Stimulated activated effector memory CD8-positive, alpha-beta T cell treated with anti-CD3 and anti-CD28 coated beads, Interleukin-12 subunit alpha, Interleukin-12 subunit beta, amount 100 ng/mL, for 72 hours (primary cell): Measurements from ENCODE around the gene ZNFX1.
A peak's percentile ranks its signal among the peaks of the same experiment; 100 is the strongest.
"Not testable (repeated sequence)": the region's sequence is repeated elsewhere in the genome, so short reads cannot be mapped to it uniquely, and the experiment has no call there.

Source experiments
- ATAC-seq: fragments of 150-1000 bp; cut with Tn5 transposase; 2 replicates; pipeline ENCODE4 v1.10.0; 2021
- DNase-seq, 2 donors: peaks; one replicate each; pipeline ENCODE4 v3.0.0; 2021 to 2022; ENCODE audit warnings: low spot score in 2 of 2
- H3K27ac Mint-ChIP-seq: one replicate; pipeline ENCODE4 v1.8.0; 2022; ENCODE audit warnings: mild to moderate bottlenecking, mixed read lengths
- H3K36me3 Mint-ChIP-seq: one replicate; pipeline ENCODE4 v1.8.0; 2022; ENCODE audit warnings: mild to moderate bottlenecking, mixed read lengths
- H3K4me1 Mint-ChIP-seq: one replicate; pipeline ENCODE4 v1.8.0; 2022; ENCODE audit warnings: mixed read lengths
- H3K4me3 Mint-ChIP-seq: one replicate; pipeline ENCODE4 v1.8.0; 2022; ENCODE audit warnings: mild to moderate bottlenecking, mixed read lengths
- H3K9me3 Mint-ChIP-seq: one replicate; pipeline ENCODE4 v1.8.0; 2022; ENCODE audit warnings: mixed read lengths

Gene ZNFX1

DNA sequence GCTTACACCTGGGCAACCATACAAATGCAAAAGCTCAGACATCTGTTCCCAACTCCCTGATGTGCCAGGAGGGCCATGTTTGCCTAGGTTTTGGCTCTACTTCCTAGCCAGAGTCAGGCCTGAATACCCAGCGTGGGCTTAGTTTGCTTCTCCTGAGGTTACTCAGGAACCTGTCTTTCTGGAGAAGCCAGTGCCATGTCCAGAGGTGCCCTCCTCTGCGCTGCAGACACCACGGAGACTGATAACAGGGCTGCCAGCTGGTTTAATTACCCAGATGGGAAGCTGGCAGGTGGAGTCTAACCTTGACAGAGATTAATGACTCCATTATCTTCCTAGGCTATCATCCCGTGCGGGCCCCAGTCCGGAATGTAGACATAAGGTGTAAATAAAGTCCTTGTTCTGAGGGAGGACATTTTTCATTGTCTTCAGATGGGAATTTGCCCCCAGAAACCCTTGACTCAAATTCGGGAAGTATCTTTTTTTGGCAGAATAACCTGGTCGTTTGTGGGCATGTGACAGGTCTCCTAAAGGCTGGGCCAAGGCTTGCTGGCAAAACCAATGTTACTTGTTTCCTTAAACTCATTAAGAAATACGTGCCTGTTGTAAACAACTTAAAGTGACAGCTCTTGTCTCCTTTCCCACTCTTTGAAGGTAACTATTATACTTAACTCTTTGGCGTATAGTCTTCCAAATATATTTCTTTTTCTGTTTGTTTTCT, 29.2 kb upstream of the ZNFX1 start:
- Mint-ChIP-seq H3K9me3 (no peaks in the 10 kb centered on the region), H3K4me3 (no peak overlapping the region), H3K4me1 (peaks cover 28% of the 10 kb centered on the region), H3K27ac (peak overlapping the region; percentile 60), H3K36me3 (no peaks in the 10 kb centered on the region)
- ATAC-seq (no peak), DNase-seq (no peak)

GRCh38 chr20:49303065-49303552, 25.3 kb upstream of the ZNFX1 start:
- ATAC-seq (no peak), DNase-seq (no peak)
- Mint-ChIP-seq H3K9me3 (no peaks in the 10 kb centered on the region), H3K36me3 (no peaks in the 10 kb centered on the region), H3K4me1 (no peaks in the 10 kb centered on the region), H3K4me3 (no peak overlapping the region), H3K27ac (no peak overlapping the region)

DNA sequence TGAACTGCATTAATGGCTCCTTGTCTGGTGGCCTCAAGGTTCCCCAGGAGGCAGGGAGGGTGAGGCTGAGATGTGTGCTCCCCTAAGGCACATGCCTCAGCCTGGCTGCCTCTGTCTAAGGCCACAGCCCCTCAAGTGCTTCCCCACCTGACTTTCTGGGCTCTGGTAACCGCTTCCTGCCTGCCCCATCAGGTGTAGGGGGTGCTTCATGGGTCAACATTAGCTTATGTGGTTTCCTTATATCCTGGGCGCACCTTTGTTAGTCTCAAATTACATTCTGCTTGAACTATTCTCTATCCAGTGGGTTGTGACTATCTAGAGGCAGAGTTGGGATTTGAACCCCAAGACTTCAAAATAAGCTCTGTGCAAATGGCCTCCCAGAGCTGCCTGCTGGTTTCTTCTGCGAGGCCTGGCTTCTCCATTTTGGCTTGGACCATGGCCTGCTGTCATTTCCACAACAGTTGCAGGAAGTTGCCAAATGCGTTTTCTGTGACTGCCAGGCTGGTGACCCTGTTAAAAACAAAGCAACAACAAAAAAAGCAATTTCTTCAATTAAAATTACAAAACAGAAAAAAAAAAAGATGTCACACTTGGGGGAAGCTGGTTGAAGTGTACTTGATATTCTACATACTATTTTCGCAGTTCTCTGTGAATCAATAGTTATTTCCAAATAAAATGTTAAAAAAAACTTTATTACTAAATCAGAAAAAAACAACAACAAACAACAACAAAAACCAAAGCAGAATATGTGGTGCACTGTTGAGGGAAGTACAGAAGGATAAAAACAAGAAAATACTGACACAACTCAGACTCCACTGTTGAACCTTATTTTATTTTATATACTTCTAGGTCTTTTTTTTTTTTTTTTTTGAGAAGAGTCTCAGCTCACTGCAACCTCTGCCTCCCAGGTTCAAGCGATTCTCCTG, 20.0 kb upstream of the ZNFX1 start:
- no peaks in the 10 kb centered on the region for H3K9me3 Mint-ChIP-seq
- DNase-seq (no peak), ATAC-seq (peak; percentile 57)
- peaks cover 23% of the 10 kb centered on the region for H3K36me3 Mint-ChIP-seq
- H3K4me1 Mint-ChIP-seq: peaks cover 9% of the 10 kb centered on the region
- H3K4me3 Mint-ChIP-seq: no peak overlapping the region
- peak overlapping the region; percentile 92 for H3K27ac Mint-ChIP-seq

- not testable (repeated sequence) for H3K27ac Mint-ChIP-seq, ATAC-seq, H3K4me3 Mint-ChIP-seq, H3K9me3 Mint-ChIP-seq, DNase-seq
- Mint-ChIP-seq H3K4me1 (peaks cover 21% of the 10 kb centered on the region), H3K36me3 (peaks cover 54% of the 10 kb centered on the region)
These were observed 16.3 kb upstream of the ZNFX1 start for GRCh38 chr20:49294002-49294654.

- Mint-ChIP-seq H3K4me3 (no peak overlapping the region), H3K9me3 (no peaks in the 10 kb centered on the region), H3K4me1 (peaks cover 24% of the 10 kb centered on the region), H3K27ac (no peak overlapping the region), H3K36me3 (peaks cover 64% of the 10 kb centered on the region)
- ATAC-seq: no peak
- no peak for DNase-seq
These were observed 15.3 kb upstream of the ZNFX1 start for GRCh38 chr20:49293122-49293521.

DNA sequence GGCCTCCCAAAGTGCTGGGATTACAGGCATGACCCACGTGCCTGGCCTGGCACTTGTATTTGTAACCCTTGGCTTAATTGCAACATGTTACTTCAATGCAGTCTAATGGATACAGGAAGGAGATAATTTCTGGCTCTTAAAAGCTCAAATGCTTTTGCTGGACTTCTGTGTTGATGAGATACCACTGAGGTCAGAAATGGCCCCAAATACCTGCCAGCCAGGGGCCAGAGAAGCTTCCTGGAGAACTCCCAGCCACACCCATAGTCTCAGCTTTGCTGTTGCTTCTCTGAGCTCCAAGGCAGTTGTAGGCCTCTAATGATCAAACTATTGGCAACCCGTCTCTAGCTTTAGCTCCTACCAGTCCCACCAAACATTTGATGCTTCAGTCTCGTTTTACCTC, 14.2 kb upstream of the ZNFX1 start:
- Mint-ChIP-seq H3K4me1 (peaks cover 26% of the 10 kb centered on the region), H3K27ac (no peak overlapping the region), H3K4me3 (no peak overlapping the region), H3K9me3 (peaks cover 3% of the 10 kb centered on the region), H3K36me3 (peaks cover 75% of the 10 kb centered on the region)
- DNase-seq (no peak), ATAC-seq (no peak)

GRCh38 chr20:49291200-49291599, 13.3 kb upstream of the ZNFX1 start:
- Mint-ChIP-seq H3K4me3 (no peak overlapping the region), H3K36me3 (peaks cover 78% of the 10 kb centered on the region), H3K9me3 (peaks cover 4% of the 10 kb centered on the region), H3K27ac (peak overlapping the region; percentile 24), H3K4me1 (peaks cover 34% of the 10 kb centered on the region)
- ATAC-seq: no peak
- no peak for DNase-seq

- no peak for ATAC-seq
- Mint-ChIP-seq H3K4me1 (peaks cover 39% of the 10 kb centered on the region), H3K36me3 (peaks cover 82% of the 10 kb centered on the region), H3K9me3 (peaks cover 7% of the 10 kb centered on the region), H3K4me3 (no peak overlapping the region), H3K27ac (peak overlapping the region; percentile 24)
- DNase-seq: no peak
These were observed 12.8 kb upstream of the ZNFX1 start for GRCh38 chr20:49290608-49291191.

DNA sequence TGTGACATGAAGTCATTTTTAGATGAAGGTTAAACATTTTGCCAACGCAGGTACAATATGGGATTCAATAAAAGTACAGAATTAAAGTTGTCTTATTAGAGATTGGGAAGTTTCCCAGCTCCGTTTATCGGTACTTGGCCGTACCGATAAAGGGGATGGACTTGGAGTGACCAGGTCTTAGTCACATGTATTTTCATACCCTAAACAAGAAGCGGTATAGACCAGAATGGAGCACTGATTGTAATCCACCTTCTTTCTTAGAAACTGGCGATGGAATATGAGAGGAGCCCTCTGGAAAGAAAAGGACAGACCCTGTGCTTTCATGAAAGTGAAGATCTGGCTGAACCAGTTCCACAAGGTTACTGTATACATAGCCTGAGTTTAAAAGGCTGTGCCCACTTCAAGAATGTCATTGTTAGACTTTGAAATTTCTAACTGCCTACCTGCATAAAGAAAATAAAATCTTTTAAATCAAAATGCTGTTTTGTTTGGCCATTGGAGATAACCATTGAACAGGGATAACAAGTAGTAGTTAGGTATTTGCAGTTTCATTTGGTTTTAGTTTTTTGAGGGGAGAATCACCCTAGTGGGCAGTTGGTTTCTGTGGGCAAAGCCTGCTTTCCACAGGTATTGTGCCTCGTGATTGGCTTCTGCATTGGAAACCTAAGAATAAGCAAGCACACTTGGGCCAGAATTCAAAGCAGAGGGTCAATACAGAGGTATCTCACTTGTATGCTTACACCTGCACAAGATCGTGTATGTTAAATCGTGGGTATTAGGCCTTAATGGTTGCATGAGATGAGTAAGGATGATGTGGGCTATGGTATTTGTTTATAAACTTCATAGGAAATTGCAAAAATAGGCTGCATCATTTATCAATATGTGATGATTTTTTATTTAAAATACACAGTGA, 11.2 kb upstream of the ZNFX1 start:
- H3K36me3 Mint-ChIP-seq: peaks cover 88% of the 10 kb centered on the region
- ATAC-seq: no peak
- no peak for DNase-seq
- H3K27ac Mint-ChIP-seq: no peak overlapping the region
- H3K4me1 Mint-ChIP-seq: peaks cover 56% of the 10 kb centered on the region
- H3K9me3 Mint-ChIP-seq: peaks cover 7% of the 10 kb centered on the region
- no peak overlapping the region for H3K4me3 Mint-ChIP-seq

DNA sequence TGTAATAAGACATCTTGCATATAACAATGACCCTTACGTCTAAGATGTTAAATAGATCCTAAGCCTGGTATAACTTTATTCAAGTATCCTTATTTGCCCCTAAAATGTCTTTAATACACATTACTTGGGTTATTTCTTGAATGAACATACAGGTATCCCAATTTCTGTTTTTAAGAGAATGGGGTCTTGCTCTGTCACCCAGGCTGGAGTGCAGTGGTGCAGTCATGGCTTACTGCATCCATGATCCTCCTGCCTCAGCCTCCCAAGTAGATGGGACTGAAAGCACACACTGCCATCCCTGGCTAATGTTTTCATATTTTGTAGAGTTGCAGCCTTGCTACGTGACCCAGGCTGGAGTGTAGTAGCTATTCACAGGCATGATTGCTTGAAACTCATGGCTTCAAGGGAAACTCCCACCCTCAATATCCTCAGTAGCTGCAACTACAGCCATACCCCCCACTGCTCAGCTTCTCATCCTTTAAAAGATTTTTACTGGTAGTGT, 10.4 kb upstream of the ZNFX1 start:
- Mint-ChIP-seq H3K4me1 (peaks cover 63% of the 10 kb centered on the region), H3K36me3 (peaks cover 93% of the 10 kb centered on the region), H3K4me3 (no peak overlapping the region), H3K27ac (peak overlapping the region; percentile 100), H3K9me3 (peaks cover 7% of the 10 kb centered on the region)
- no peak for ATAC-seq
- no peak for DNase-seq

DNA sequence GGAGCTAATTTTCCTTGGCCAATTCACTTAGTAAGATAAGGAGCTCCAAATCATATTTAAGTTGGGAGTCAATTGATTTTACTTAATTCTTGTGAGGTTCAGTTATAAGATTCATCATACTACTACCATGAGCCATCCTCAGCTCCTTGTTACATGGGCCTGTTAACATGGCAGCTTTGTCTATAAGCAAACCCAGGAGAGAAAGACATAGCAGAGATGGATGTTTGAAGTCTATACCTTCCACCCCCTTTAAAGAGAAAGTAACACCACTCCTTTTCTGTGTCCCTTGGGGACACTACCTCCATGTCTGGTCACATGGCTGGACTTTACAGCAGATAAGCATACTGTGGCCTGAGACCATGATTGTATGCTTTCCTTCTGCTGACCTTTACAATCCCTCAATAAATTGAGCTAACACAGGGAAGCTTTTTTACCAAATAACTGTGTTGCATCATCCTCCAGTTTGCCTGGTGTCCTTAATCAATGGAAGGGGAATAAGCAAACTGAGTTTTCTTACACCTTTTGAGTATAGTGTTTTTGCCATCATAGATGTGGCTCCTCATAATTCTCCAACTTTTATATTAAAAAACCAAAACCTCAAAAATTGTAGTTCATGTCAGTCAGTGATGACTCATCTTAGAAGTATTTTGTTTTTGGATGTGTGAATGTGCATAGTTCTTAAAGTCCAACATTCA, 9.8 kb upstream of the ZNFX1 start:
- no peak for ATAC-seq
- no peak for DNase-seq
- Mint-ChIP-seq H3K9me3 (peaks cover 7% of the 10 kb centered on the region), H3K4me3 (peak overlapping the region; percentile 97), H3K36me3 (peaks cover 94% of the 10 kb centered on the region), H3K27ac (peak overlapping the region; percentile 100), H3K4me1 (peaks cover 69% of the 10 kb centered on the region)

DNA sequence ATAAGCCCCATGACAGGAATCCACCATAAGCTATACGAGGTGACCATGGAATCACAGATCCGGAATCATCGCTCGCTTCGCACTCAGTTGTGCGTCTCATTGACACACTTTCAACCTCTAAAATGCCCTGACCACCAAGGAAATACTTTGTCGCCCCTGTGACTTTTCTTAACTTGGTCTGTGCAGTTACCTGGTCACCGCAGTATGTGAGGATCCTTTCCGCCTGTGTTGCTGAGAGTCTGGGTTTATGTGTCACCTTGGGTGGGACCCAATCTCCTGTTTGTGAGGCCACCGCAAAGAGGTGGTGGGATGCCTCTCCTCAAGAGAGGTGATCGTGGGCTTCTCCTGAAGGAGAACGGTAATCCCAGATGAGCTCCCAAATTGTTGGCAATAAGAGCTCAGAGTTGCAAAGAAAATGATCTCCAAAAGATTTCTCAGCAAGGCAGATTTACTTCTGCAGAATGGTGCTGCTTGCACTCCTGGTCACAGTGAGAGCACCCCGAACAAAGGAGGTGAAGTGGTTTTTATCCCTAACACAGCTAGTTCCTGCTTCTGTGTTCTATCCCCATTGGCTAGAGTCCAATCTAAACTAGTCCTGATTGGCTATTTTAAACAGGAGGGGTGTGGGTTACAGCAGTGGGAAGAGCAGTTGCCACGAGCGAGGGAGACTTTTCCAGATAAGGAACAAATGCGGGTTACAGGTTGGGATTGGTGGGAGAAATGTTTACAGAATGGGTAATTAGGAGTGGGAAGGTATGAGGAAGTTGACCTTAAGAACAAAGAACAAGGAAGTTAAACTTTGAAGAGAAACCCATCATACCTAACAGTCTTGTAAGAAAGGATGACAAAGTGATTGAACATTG, 9.1 kb upstream of the ZNFX1 start:
- H3K27ac Mint-ChIP-seq: peak overlapping the region; percentile 100
- H3K36me3 Mint-ChIP-seq: peaks cover 100% of the 10 kb centered on the region
- H3K4me1 Mint-ChIP-seq: peaks cover 77% of the 10 kb centered on the region
- H3K9me3 Mint-ChIP-seq: peaks cover 7% of the 10 kb centered on the region
- DNase-seq (no peak), ATAC-seq (no peak)
- H3K4me3 Mint-ChIP-seq: peak overlapping the region; percentile 97
